HepG2 (cell line): ENCODE measurements around the gene GLRB. TPM values are rescaled to one million over a fixed set of nuclear protein-coding genes. Genes with fewer than 3 reads are reported as not detected.

Experiments used
- ATAC-seq: fragments of 200-7000 bp; cut with Tn5 transposase; 3 replicates; pipeline ENCODE4 v1.9.1; 2020; ENCODE audit warnings: mild to moderate bottlenecking, moderate library complexity
- BruUV-seq: library from RNA; stranded (reverse); fragments of 400-500 nt; replicated peaks from 2 replicates; lab custom pipeline; 2021; lab: Mats Ljungman, UMichigan
- CTCF ChIA-PET: fragments of 300-600 bp; formaldehyde crosslinking; extraction: SDS; loops from one replicate; lab custom pipeline; 2021; ENCODE audit warnings: low total read pairs, inconsistent platforms, low intra/inter-chr PET ratio; lab: Yijun Ruan, JAX
- POLR2A ChIA-PET: fragments of 350-600 bp; sonication (Branson Sonifier 250); formaldehyde crosslinking; loops from one replicate; lab custom pipeline; 2020; ENCODE audit warnings: antibody characterized with exemption, inconsistent platforms; lab: Yijun Ruan, JAX
- DNase-seq: peaks from one replicate; pipeline ENCODE4 v3.0.0-alpha.2; 2015; ENCODE audit warnings: low spot score
- FAIRE-seq: peaks from 3 replicates; lab custom pipeline; 2011; peaks lifted over from hg19 to GRCh38; lab: Jason Lieb, UNC
- H2AFZ ChIP-seq: one replicate; pipeline ENCODE4 v1.6.1; 2011; ENCODE audit warnings: low read length, inconsistent platforms
- H3K27ac ChIP-seq: fragments of 300-600 bp; 3 replicates; pipeline ENCODE4 v1.8.0; 2011; ENCODE audit warnings: mixed run types, mild to moderate bottlenecking, mixed read lengths, low read length, inconsistent platforms; ENCODE audit not compliant: insufficient read depth; ENCODE audit errors: extremely low read length
- H3K27me3 ChIP-seq, 2 experiments: fragments of 200-600 bp in 1 of 2; 2 replicates in 1 of 2; 3 replicates in 1 of 2; pipeline versions ENCODE4 v1.6.0 to v1.8.0; 2011; ENCODE audit warnings: low read length in 2 of 2, mild to moderate bottlenecking in 2 of 2, moderate library complexity in 2 of 2, inconsistent platforms in 1 of 2; ENCODE audit not compliant: insufficient read depth in 2 of 2, control insufficient read depth in 1 of 2
- H3K36me3 ChIP-seq, 2 experiments: fragments of 200-600 bp in 1 of 2; replicated peaks in 1 of 2; 2 replicates in 1 of 2; 3 replicates in 1 of 2; pipeline versions ENCODE4 v1.5.1 to v1.8.0; 2011; ENCODE audit warnings: low read length in 2 of 2, inconsistent platforms in 1 of 2; ENCODE audit not compliant: insufficient read depth in 2 of 2, control insufficient read depth in 1 of 2
- H3K4me1 ChIP-seq: 2 replicates; pipeline ENCODE4 v1.5.1; 2012; ENCODE audit warnings: low read length, inconsistent platforms; ENCODE audit not compliant: insufficient read depth
- H3K4me2 ChIP-seq: 2 replicates; pipeline ENCODE4 v1.6.0; 2011; ENCODE audit warnings: low read depth, low read length, inconsistent platforms
- H3K4me3 ChIP-seq, 3 experiments: fragments of 200-600 bp in 1 of 3; sonication (generic), shearing (Covaris generic) in 1 of 3; replicated peaks in 1 of 3; 2 replicates each; pipeline ENCODE4 v1.5.1; 2011 to 2016; ENCODE audit warnings: low read length in 3 of 3, inconsistent platforms in 2 of 3, low read depth in 2 of 3, mild to moderate bottlenecking in 2 of 3, control low read depth in 1 of 3, mixed read lengths in 1 of 3; ENCODE audit not compliant: insufficient read depth in 1 of 3
- H3K79me2 ChIP-seq: one replicate; pipeline ENCODE4 v1.6.1; 2011; ENCODE audit warnings: low read length, inconsistent platforms; ENCODE audit not compliant: insufficient read depth
- H3K9ac ChIP-seq: 2 replicates; pipeline ENCODE4 v1.6.0; 2011; ENCODE audit warnings: mild to moderate bottlenecking, low read depth, low read length, inconsistent platforms; ENCODE audit not compliant: insufficient read depth
- H3K9me3 ChIP-seq: 2 replicates; pipeline ENCODE4 v1.5.1; 2012; ENCODE audit warnings: mild to moderate bottlenecking, low read length
- H4K20me1 ChIP-seq: 2 replicates; pipeline ENCODE4 v1.6.0; 2011; ENCODE audit warnings: inconsistent platforms, mild to moderate bottlenecking, low read length, moderate library complexity; ENCODE audit not compliant: insufficient read depth
- CTCF ChIP-seq: sonication (generic); formaldehyde crosslinking; IDR thresholded peaks from 2 replicates; pipeline ENCODE4 v1.5.0; 2020; ENCODE audit warnings: mild to moderate bottlenecking, missing genetic modification reagents, moderate library complexity
- RELA ChIP-seq: sonication (generic); formaldehyde crosslinking; IDR thresholded peaks from 2 replicates; pipeline ENCODE4 v1.4.0; 2020; ENCODE audit warnings: missing genetic modification reagents
- SRSF9 ChIP-seq: fragments of 200-400 bp; formaldehyde crosslinking; IDR thresholded peaks from 2 replicates; pipeline ENCODE4 v1.6.1; 2018; ENCODE audit warnings: borderline replicate concordance, mild to moderate bottlenecking, low read depth, low read length; ENCODE audit not compliant: insufficient read depth, poor library complexity, severe bottlenecking
- SSRP1 ChIP-seq: IDR thresholded peaks from 2 replicates; pipeline ENCODE4 v1.6.1; 2016; ENCODE audit warnings: control low read depth
- STAG1 ChIP-seq: sonication (generic); formaldehyde crosslinking; IDR thresholded peaks from 2 replicates; pipeline ENCODE4 v1.4.0; 2020; ENCODE audit warnings: missing genetic modification reagents
- ZNF335 ChIP-seq: sonication (generic); formaldehyde crosslinking; IDR thresholded peaks from 2 replicates; pipeline ENCODE4 v1.4.0; 2020; ENCODE audit warnings: missing genetic modification reagents
- ZNF552 ChIP-seq: sonication (generic); formaldehyde crosslinking; IDR thresholded peaks from 2 replicates; pipeline ENCODE4 v1.9.0; 2022; ENCODE audit warnings: missing genetic modification reagents, mild to moderate bottlenecking, borderline replicate concordance
- ZNF788 ChIP-seq: sonication (generic); formaldehyde crosslinking; IDR thresholded peaks from 2 replicates; pipeline ENCODE4 v1.5.0; 2020; ENCODE audit warnings: mild to moderate bottlenecking, missing genetic modification reagents, borderline replicate concordance
- WGBS: methylation state at CpG from one replicate; pipeline ENCODE4 v1.1.6; 2017; ENCODE audit warnings: low lambda C conversion rate; 5-methylcytosine and 5-hydroxymethylcytosine counted together
- in situ Hi-C: cut with HindIII; loops from 2 replicates; pipeline ENCODE4 v1.10.0; 2017; ENCODE audit warnings: low pct_unique_long_range_greater_than_20kb; ENCODE audit not compliant: extremely low pct_ligation_motif_present
- intact Hi-C: fragments of 100-400 bp; cut with micrococcal nuclease; formaldehyde crosslinking; loops from one replicate; pipeline ENCODE4 v1.10.0; 2022; ENCODE audit not compliant: unreplicated experiment
- polyA plus RNA-seq, 8 experiments: library from polyadenylated mRNA; depleted of rRNA in 3 of 8; stranded (reverse) in 7 of 8; unstranded in 1 of 8; fragments of >200 nt; fragmentation: Illumina TruSeq in 4 of 8; extraction: Trizol in 4 of 8; gene quantifications; 2 replicates each; pipeline versions ENCODE4 v1.2.1 to v1.2.3, GENCODE V29; 2011 to 2016; ENCODE audit warnings: low read depth in 4 of 8, missing spikeins in 1 of 8, mixed read lengths in 1 of 8; ENCODE audit not compliant: insufficient read depth in 1 of 8
- total RNA-seq, 5 experiments: library from RNA; depleted of rRNA; stranded (reverse); fragments of >200 nt; fragmentation: Illumina TruSeq; extraction: Trizol; gene quantifications; 2 replicates each; pipeline ENCODE4 v1.2.3, GENCODE V29; 2016; ENCODE audit warnings: low read depth in 1 of 5

The GLRB gene
- total and polyA plus RNA-seq, 2 of the 13 experiments (the other 11 are each of a cell fraction or from before 2014, with no cell fraction given) = 0.17 to 0.24 TPM

GRCh38 chr4:157127571-157127970 lies 51.6 kb downstream of the GLRB start:
- Histone ChIP-seq H3K4me2 (no peak overlapping the region), H3K27me3 (no peaks in the 10 kb centered on the region), H3K4me1 (no peaks in the 10 kb centered on the region), H3K27ac (no peak overlapping the region), H3K79me2 (no peaks in the 10 kb centered on the region), H3K9me3 (no peaks in the 10 kb centered on the region), H3K4me3 (no peak overlapping the region), H3K36me3 (no peaks in the 10 kb centered on the region), H3K9ac (no peak overlapping the region), H2AFZ (no peak overlapping the region), H4K20me1 (no peaks in the 10 kb centered on the region)
- ATAC-seq (no peak), FAIRE-seq (no peak), DNase-seq (no peak)
- WGBS = 0% methylated on average over 2 of the region's 2 CpGs
- ChIA-PET POLR2A (no interaction called here), CTCF (no interaction called here)
- no TSS peak for BruUV-seq
- TF ChIP-seq SRSF9 (no peak), ZNF552 (CRISPR knock-in tag) (no peak), RELA (CRISPR knock-in tag) (no peak), SSRP1 (CRISPR knock-in tag) (no peak), ZNF788 (no peak)
- intact Hi-C loops (loop anchor here (5.0 kb wide), 1 partner anchor 650 kb away; no protein-coding TSS in a partner anchor), in situ Hi-C loops (no loop called here)

- H3K27me3 ChIP-seq = no peaks in the 10 kb centered on the region
- POLR2A ChIA-PET = no interaction called here
- no peak overlapping the region for H3K4me3 ChIP-seq
- FAIRE-seq (no peak), DNase-seq (no peak), ATAC-seq (no peak)
- no peak overlapping the region for H3K27ac ChIP-seq
- in situ Hi-C loops = no loop called here
- no peak overlapping the region for H3K9ac ChIP-seq
- no peaks in the 10 kb centered on the region for H3K79me2 ChIP-seq
- CTCF ChIA-PET = no interaction called here
- TF ChIP-seq ZNF335 (CRISPR knock-in tag) (no peak), STAG1 (peak; percentile 45), CTCF (CRISPR knock-in tag) (0 out of 2 replicates have a peak, but pooled peaks have one; percentile 5)
- H3K36me3 ChIP-seq = no peaks in the 10 kb centered on the region
- intact Hi-C loops = loop anchor here (5.0 kb wide), 1 partner anchor 651 kb away; no protein-coding TSS in a partner anchor
- H3K4me2 ChIP-seq = no peak overlapping the region
- H3K4me1 ChIP-seq = no peaks in the 10 kb centered on the region
- no peaks in the 10 kb centered on the region for H4K20me1 ChIP-seq
- no peak overlapping the region for H2AFZ ChIP-seq
- BruUV-seq = no TSS peak
- H3K9me3 ChIP-seq = no peaks in the 10 kb centered on the region
These were observed 52.4 kb downstream of the GLRB start for GRCh38 chr4:157128395-157128794.
